GM12801 (cell line): Measurements from ENCODE around the gene MANBA.

Experiments used
- TF ChIP-seq, protein P1 (sequence below): IDR thresholded peaks from one replicate; pipeline ENCODE4 v1.5.1; 2011; ENCODE audit warnings: control low read depth; ENCODE audit not compliant: insufficient read length; ENCODE audit errors: extremely low read depth

MANBA gene

DNA sequence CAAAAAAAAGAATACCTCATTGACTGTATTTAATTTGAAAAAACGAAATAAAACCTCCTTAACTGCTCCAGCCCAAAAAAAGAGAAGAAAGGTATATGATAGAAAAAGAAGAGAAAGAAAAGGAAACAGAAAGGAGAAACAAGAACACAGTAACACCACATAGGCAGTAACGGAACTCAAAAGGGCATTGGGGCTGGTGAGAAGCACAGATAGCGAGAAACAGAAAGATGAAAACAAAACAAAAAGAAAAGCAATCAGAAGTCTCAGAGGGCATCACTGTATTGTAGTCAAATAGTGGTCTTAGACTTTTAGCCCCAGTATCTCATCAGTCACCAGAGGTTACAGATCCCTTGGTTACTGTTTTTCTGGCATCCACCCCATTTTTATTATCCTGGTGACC is 171.0 kb downstream of the MANBA start:
- TF ChIP-seq, protein P1, sequence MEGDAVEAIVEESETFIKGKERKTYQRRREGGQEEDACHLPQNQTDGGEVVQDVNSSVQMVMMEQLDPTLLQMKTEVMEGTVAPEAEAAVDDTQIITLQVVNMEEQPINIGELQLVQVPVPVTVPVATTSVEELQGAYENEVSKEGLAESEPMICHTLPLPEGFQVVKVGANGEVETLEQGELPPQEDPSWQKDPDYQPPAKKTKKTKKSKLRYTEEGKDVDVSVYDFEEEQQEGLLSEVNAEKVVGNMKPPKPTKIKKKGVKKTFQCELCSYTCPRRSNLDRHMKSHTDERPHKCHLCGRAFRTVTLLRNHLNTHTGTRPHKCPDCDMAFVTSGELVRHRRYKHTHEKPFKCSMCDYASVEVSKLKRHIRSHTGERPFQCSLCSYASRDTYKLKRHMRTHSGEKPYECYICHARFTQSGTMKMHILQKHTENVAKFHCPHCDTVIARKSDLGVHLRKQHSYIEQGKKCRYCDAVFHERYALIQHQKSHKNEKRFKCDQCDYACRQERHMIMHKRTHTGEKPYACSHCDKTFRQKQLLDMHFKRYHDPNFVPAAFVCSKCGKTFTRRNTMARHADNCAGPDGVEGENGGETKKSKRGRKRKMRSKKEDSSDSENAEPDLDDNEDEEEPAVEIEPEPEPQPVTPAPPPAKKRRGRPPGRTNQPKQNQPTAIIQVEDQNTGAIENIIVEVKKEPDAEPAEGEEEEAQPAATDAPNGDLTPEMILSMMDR = no peak

DNA sequence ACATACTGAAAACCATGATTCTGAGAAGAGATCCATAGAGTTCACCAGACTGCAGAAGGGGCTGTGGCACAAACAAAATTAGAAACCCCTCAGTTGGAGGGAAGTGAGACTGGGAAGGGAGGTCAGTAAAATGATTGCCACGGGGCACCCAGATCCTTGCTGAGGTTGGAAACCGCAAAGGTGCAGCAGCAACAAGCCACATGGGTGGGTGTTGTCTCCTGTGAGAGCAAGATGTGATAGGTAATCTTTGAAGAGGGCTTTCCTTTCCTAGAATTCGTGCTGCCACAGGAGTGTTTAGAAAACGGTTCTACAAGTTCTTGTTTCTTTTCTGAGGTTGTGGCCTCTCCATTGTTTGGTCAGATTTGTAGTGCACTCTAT is 174.1 kb downstream of the MANBA start:
- TF ChIP-seq, protein P1 = no peak

DNA sequence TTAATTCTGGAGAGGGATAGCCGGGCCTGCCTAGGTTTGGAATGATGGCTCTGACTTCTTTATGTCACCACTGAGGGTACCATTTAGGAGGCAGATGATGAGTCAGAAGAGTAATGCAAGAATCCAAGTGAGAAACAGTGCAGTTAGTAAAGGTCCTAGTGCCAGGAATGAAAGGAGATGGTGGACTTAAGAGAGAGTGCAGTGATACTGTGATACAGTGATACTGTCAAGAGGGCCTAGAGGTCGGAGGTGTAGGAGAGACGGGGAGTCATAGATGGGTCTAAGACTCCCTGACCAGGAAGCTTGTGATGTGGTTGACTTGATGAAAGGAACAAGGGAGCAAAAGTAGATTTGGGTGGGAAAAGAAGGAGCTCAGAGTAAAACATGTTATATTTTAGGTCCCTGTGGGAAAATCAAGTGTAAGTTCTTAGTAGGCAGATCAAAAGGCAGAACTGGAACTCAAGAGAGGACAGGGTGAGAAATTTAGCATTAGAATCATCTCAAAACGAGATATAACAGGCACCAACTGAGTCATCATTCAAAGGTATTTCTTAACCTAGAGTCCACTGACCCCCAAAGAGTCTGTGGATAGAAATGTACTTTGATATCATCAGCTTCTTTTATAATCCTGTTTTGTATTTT is 174.6 kb downstream of the MANBA start:
- TF ChIP-seq, protein P1 = no peak

DNA sequence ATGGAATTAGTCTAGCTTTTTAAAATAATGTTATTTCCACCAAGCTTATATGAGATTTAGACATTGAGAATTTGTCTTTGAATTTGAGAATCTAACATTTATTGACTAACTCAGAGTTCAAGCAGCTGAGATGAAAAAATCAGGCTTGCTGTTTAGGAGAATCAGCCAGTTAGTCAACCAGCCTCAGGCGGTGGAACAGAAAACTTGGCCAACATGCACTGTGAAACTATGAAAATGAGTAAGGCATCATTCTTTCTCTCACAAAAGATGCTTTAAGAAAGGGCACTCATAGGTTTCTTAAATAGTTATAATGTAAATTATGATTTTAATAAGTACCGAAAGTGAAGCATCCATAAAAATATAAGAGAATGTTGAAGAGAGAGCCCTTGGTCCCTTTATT is 175.4 kb downstream of the MANBA start:
- TF ChIP-seq, protein P1 = no peak

DNA sequence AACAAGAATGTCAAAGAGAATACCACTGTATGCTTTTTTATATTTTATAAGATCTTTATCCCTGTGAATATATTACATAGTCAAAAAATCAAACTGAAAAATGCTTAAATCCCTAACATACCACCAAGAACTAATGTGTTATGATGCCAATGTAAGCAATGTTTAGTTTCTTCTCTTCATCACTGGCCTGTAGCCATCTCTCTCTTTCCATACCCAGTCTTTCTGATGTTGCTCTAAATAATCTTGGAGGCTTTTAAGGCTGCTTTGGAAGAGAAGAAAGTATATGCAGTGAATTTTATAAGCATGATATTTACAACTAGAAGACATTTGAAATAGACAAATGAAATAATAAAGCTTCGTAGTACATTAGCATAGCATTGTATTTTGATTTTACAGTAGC is 176.7 kb downstream of the MANBA start:
- TF ChIP-seq, protein P1 = no peak
